ENCODE results near the gene PPP1R26. TPM values are rescaled to one million over a fixed set of nuclear protein-coding genes. Genes with fewer than 3 reads are reported as not detected.

The PPP1R26 gene
- total and polyA plus RNA-seq, 2 experiments from 2014 or later, result 10.7 to 49.8 TPM

- TF ChIP-seq ZNF462 (CRISPR knock-in tag; IDR thresholded peaks at IDR 0.05) (no peak), ZNF114 (CRISPR knock-in tag; IDR thresholded peaks at IDR 0.05) (no peak), ZNF331 (CRISPR knock-in tag; IDR thresholded peaks at IDR 0.05; ENCODE audit: low read depth) (no peak), EZH2 (IDR thresholded peaks at IDR 0.05; ENCODE audit: low read depth, unreplicated experiment) (no peak), NANOG (IDR thresholded peaks at IDR 0.05; ENCODE audit: borderline replicate concordance) (no peak), STAT1 (IDR thresholded peaks at IDR 0.05; ENCODE audit: unreplicated experiment) (no peak), POLR2AphosphoS5 (IDR thresholded peaks at IDR 0.05; ENCODE audit: low read depth) (no peak), REST (IDR thresholded peaks at IDR 0.05; ENCODE audit: unreplicated experiment) (no peak), EZH2phosphoT487 (IDR thresholded peaks at IDR 0.05; ENCODE audit: unreplicated experiment) (no peak)
Measured at GRCh38 chr9:135536216-135536615, 56.6 kb downstream of the PPP1R26 start (continued).

Other genes starting within 250 kb of the PPP1R26 start
- 96.5 and 116 TPM in 2 replicates for gene MRPS2, start 20.9 kb downstream of the PPP1R26 start, total RNA-seq (2014; rRNA removed; shearing (Covaris generic))
- gene MRPS2, start 20.9 kb downstream of the PPP1R26 start, polyA plus RNA-seq (2016; fragmentation: Nextera tagmentation; extraction: Ambion mirVana), result 83.2 and 86.6 TPM in 2 replicates
- gene LCN1, start 41.7 kb downstream of the PPP1R26 start, total RNA-seq (2014; rRNA removed; shearing (Covaris generic)), result not detected in 2 replicates
- 0.27 TPM in 1 of 2 replicates, not detected in the other for gene LCN1, start 41.7 kb downstream of the PPP1R26 start, polyA plus RNA-seq (2016; fragmentation: Nextera tagmentation; extraction: Ambion mirVana)
- gene OBP2A, start 66.3 kb downstream of the PPP1R26 start, total RNA-seq (2014; rRNA removed; shearing (Covaris generic)), result not detected in 2 replicates
- not detected in 2 replicates for gene OBP2A, start 66.3 kb downstream of the PPP1R26 start, polyA plus RNA-seq (2016; fragmentation: Nextera tagmentation; extraction: Ambion mirVana)
- not detected in 2 replicates for gene PAEP, start 82.0 kb downstream of the PPP1R26 start, total RNA-seq (2014; rRNA removed; shearing (Covaris generic))
- not detected in 2 replicates for gene PAEP, start 82.0 kb downstream of the PPP1R26 start, polyA plus RNA-seq (2016; fragmentation: Nextera tagmentation; extraction: Ambion mirVana)
- gene GLT6D1, start 159.8 kb downstream of the PPP1R26 start, total RNA-seq (2014; rRNA removed; shearing (Covaris generic)), result not detected in 2 replicates
- not detected in 2 replicates for gene GLT6D1, start 159.8 kb downstream of the PPP1R26 start, polyA plus RNA-seq (2016; fragmentation: Nextera tagmentation; extraction: Ambion mirVana)
- not detected in 2 replicates for gene LCN9, start 183.5 kb downstream of the PPP1R26 start, total RNA-seq (2014; rRNA removed; shearing (Covaris generic))
- not detected in 2 replicates for gene LCN9, start 183.5 kb downstream of the PPP1R26 start, polyA plus RNA-seq (2016; fragmentation: Nextera tagmentation; extraction: Ambion mirVana)
- gene SOHLH1, start 219.7 kb downstream of the PPP1R26 start, total RNA-seq (2014; rRNA removed; shearing (Covaris generic)), result 0.21 TPM in 1 of 2 replicates, not detected in the other
- not detected in 2 replicates for gene SOHLH1, start 219.7 kb downstream of the PPP1R26 start, polyA plus RNA-seq (2016; fragmentation: Nextera tagmentation; extraction: Ambion mirVana)
- 0.12 and 0.28 TPM in 2 replicates for gene KCNT1, start 222.4 kb downstream of the PPP1R26 start, total RNA-seq (2014; rRNA removed; shearing (Covaris generic))
- 0.05 TPM in 2 replicates for gene KCNT1, start 222.4 kb downstream of the PPP1R26 start, polyA plus RNA-seq (2016; fragmentation: Nextera tagmentation; extraction: Ambion mirVana)

Data from GM23338 (cell line).